Medulla oblongata (tissue), 1 donor: ENCODE data around the gene NKX1-2.
A peak's percentile ranks its signal among the peaks of the same experiment; 100 is the strongest.

Source experiments
- DNase-seq: peaks from one replicate; pipeline ENCODE4 v3.0.0-alpha.2; 2015; ENCODE audit errors: extremely low spot score

NKX1-2 gene

GRCh38 chr10:124476043-124476725 is 26.3 kb upstream of the NKX1-2 start:
- DNase-seq, result no peak

- no peak for DNase-seq
Observed at GRCh38 chr10:124474514-124475070, 24.8 kb upstream of the NKX1-2 start.

- DNase-seq, result no peak
Observed at GRCh38 chr10:124473070-124473469, 23.2 kb upstream of the NKX1-2 start.

GRCh38 chr10:124472071-124472470 is 22.2 kb upstream of the NKX1-2 start:
- no peak for DNase-seq

DNA sequence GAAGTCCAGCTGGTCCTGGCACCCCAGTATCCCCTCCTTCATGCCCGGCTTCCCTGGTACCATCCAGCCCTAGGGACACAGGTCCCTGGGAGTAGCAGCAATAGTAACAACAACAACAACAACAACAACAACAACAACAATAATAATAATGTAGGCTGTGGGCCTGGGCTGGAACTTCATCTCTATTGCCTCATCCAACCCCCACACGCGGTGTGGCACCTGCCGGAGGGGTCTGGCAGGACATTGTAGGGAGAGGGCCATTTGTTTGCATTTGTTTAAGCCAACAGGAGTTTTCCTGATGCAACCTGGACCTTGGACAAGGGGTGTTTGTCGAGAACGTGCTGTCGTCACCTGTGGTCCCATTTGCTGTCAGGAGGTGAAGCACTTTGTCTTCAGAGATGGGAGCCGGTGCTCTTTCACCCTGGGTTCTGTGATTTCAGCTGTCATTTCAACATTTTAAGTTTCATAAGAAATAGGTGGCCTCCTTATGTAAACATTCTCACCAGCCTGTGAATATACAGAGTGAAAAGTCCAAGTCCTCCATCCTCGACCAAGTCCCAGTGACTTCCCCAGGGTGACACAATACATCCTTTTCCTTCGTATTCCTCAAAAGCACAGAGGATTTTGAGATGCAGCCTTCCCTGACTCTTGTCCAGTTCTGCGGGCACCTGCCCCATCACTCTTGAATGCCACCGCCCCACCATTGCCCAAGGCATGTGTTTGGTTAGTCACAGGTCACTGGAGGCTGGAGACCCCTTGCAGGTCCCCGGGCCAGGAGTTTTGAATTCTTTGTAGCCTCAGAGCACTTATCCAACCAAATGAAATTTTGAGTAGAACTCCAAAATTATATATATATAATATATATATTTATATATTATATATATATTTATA is 21.0 kb upstream of the NKX1-2 start:
- DNase-seq, result no peak

- DNase-seq, result no peak
Observed at GRCh38 chr10:124469956-124470484, 20.2 kb upstream of the NKX1-2 start.

- DNase-seq, result no peak
Observed at GRCh38 chr10:124468624-124469023, 18.8 kb upstream of the NKX1-2 start.

DNA sequence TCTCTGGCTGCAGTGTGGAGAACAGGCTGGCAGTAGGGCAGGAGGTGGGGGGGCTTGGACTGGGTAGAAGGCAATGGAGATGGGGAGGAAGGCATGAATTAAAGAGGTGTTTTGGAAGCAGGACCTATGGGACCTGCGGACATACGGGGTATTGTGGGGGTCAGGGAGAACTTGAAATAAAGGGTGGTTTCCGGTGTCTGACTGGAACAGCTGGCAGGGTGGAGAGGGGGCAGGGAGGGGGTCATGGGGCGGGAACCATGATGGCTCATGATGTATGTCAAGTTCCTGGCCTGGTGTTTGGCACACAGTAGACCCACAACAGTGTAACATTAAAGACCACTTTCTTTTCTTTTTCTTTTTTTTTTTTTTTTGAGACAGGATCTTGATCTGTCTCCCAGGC is 17.3 kb upstream of the NKX1-2 start:
- no peak for DNase-seq

- no peak for DNase-seq
Observed at GRCh38 chr10:124465777-124466488, 16.1 kb upstream of the NKX1-2 start.

DNA sequence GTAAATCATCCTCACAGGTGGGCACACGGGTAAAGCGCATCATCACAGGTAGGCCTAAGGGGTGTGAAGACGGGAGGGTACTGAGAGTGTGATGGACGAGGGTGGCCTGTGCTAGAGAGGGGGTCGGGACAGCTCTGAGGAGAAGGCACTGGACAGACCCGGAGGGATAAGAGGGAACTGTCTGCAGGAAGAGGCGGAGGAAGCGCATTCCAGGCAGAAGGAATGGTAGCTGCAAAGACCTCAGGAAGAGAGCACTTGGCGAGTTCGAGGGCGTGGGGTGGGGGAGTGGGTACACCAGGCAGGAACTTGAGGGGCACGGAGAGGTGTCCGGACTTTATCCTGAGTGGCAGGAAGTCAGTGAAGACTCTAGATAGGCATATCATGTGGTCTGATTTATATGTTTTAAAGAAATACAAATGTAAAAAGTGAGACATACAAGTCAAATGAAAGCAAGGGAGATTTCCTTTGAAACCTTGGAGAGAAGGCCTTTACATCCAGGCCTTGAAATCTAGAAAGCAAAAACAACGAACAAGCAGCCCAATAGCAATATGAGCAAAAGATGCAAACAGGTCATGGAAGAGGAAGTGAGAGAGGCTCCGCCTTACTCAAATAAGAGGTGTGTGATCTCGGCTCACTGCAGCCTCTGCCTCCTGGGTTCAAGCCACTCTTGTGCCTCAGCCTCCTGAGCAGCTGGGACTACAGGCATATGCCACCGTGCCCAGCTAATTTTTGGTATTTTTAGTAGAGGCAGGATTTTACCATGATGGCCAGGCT is 15.4 kb upstream of the NKX1-2 start:
- no peak for DNase-seq

DNA sequence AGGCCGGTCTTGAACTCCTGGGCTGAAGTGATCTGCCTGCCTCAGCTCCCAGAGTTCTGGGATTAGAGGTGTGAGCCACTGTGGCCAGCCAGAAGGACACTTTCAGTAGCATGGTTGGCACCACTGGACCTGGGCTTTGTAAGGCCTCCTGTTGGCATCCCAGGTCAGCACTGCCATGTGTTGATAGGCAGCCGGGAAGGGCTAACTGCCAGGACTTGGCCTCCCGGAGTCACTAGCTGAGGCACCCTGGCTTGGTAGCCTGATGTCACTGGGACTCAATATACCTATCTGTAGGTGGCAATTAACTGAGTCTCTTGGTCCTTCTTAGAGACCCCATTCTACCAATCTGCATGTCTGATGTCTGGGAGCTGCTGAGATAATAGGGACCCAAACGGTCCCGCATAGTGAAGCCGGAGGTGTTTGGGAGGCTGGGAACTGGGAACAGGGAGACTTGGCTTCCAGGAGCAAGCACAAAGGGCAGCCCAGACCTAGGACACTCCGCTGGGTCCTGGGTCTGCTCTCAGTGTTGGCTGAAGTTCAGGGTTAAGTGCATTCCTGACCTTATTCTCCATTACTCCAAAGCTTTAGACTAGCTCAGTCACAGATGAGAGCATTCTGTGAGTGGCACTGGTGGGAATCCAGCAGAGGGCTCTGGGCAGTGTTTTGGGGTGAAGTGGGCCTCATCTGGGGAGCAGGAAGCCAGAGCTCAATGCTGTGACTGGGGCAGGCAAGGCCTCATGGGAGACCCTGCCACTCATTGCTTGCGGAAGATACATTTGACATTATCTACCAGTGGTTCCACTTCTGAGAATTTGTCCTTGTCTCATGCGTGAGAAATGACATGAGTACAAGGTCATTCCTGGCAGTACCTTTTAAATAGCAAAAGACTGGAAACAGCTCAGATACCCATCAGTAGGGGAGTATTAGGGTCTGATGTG is 14.5 kb upstream of the NKX1-2 start:
- DNase-seq, result no peak

GRCh38 chr10:124462348-124462695 is 12.5 kb upstream of the NKX1-2 start:
- DNase-seq, result no peak

GRCh38 chr10:124461642-124462347 is 12.0 kb upstream of the NKX1-2 start, which contains the start of gene LHPP:
LHPP (plus strand) TSS chr10:124461823; CDS start chr10:124461863, 40 bp downstream.
- DNase-seq, result peak; percentile 90

- no peak for DNase-seq
Observed at GRCh38 chr10:124460144-124460543, 10.3 kb upstream of the NKX1-2 start.

GRCh38 chr10:124459395-124459794 is 9.6 kb upstream of the NKX1-2 start:
- DNase-seq, result no peak

DNA sequence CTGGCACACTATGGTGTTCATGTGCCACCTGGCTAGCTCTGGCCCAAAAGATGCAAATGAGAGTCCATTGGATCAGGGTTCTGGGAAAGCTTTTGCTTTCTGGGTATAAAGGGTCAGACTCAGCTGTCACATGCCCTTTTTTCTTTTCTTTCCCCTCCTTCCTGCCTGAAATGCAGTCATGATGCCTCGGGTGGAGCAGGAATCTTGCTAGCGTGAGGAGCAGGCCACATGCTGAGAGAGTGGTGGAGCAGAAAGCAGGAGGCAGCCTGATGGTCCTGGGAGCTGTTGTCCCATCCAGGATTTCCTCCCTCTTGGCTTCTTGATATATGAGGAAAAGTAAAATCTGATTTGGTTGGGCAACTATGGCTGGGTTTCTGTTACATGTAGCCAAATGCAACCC is 9.1 kb upstream of the NKX1-2 start:
- no peak for DNase-seq

GRCh38 chr10:124458473-124458872 is 8.6 kb upstream of the NKX1-2 start:
- no peak for DNase-seq

- no peak for DNase-seq
Observed at GRCh38 chr10:124455441-124455840, 5.6 kb upstream of the NKX1-2 start.

- no peak for DNase-seq
Observed at GRCh38 chr10:124453960-124454610, 4.2 kb upstream of the NKX1-2 start.
